Upper lobe of right lung (tissue), 1 donor: ENCODE measurements around the gene XKR8. TPM values are rescaled to one million over a fixed set of nuclear protein-coding genes. Genes with fewer than 3 reads are reported as not detected.
A peak's percentile ranks its signal among the peaks of the same experiment; 100 is the strongest.

Experiments
- ATAC-seq: fragments of 200-7000 bp; cut with Tn5 transposase; one replicate; pipeline ENCODE4 v1.9.1; 2020; ENCODE audit warnings: mild to moderate bottlenecking, moderate library complexity
- DNase-seq: peaks from one replicate; pipeline ENCODE4 v3.0.0-alpha.2; 2020
- H3K27ac ChIP-seq: fragments of 200-600 bp; one replicate; pipeline ENCODE4 v1.8.0; 2022
- H3K27me3 ChIP-seq: fragments of 200-600 bp; one replicate; pipeline ENCODE4 v1.8.0; 2022; ENCODE audit warnings: mild to moderate bottlenecking
- H3K36me3 ChIP-seq: fragments of 200-600 bp; one replicate; pipeline ENCODE4 v1.8.0; 2022
- H3K4me1 ChIP-seq: fragments of 200-600 bp; one replicate; pipeline ENCODE4 v1.8.0; 2022
- H3K4me3 ChIP-seq: fragments of 200-600 bp; one replicate; pipeline ENCODE4 v1.8.0; 2022; ENCODE audit warnings: mild to moderate bottlenecking
- H3K9me3 ChIP-seq: fragments of 200-600 bp; one replicate; pipeline ENCODE4 v1.8.0; 2022
- intact Hi-C: fragments of 100-400 bp; cut with DNase I; formaldehyde crosslinking; loops from one replicate; pipeline ENCODE4 v1.11.0; 2022
- total RNA-seq: library from RNA; stranded (reverse); fragmentation: NEBNext Ultra II Directional; extraction: Animal tissue kit (Norgen Biotek cat#: 25700); gene quantifications from one replicate; pipeline ENCODE4 v1.2.1, GENCODE V29; 2021
- TF ChIP-seq, protein P1 (sequence below): fragments of 200-600 bp; IDR thresholded peaks from one replicate; pipeline ENCODE4 v1.8.0; 2022; ENCODE audit warnings: antibody characterized with exemption
- donor health status: DM: no; HTN: yes; CAD: no; lungs with severe emphysema.

The XKR8 gene
- total RNA-seq, 1 donor from 2014 or later, result 8.7 TPM

- H3K36me3 ChIP-seq, result no peaks in the 10 kb centered on the region
- no peak overlapping the region for H3K27ac ChIP-seq
- no peak overlapping the region for H3K4me3 ChIP-seq
- ATAC-seq (no peak), DNase-seq (no peak)
- H3K4me1 ChIP-seq, result peaks cover 3% of the 10 kb centered on the region
- no peaks in the 10 kb centered on the region for H3K27me3 ChIP-seq
- TF ChIP-seq, protein P1, sequence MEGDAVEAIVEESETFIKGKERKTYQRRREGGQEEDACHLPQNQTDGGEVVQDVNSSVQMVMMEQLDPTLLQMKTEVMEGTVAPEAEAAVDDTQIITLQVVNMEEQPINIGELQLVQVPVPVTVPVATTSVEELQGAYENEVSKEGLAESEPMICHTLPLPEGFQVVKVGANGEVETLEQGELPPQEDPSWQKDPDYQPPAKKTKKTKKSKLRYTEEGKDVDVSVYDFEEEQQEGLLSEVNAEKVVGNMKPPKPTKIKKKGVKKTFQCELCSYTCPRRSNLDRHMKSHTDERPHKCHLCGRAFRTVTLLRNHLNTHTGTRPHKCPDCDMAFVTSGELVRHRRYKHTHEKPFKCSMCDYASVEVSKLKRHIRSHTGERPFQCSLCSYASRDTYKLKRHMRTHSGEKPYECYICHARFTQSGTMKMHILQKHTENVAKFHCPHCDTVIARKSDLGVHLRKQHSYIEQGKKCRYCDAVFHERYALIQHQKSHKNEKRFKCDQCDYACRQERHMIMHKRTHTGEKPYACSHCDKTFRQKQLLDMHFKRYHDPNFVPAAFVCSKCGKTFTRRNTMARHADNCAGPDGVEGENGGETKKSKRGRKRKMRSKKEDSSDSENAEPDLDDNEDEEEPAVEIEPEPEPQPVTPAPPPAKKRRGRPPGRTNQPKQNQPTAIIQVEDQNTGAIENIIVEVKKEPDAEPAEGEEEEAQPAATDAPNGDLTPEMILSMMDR, result no peak
- no peaks in the 10 kb centered on the region for H3K9me3 ChIP-seq
- intact Hi-C loops, result no loop called here
Observed at GRCh38 chr1:27931184-27931583, 28.6 kb upstream of the XKR8 start.

DNA sequence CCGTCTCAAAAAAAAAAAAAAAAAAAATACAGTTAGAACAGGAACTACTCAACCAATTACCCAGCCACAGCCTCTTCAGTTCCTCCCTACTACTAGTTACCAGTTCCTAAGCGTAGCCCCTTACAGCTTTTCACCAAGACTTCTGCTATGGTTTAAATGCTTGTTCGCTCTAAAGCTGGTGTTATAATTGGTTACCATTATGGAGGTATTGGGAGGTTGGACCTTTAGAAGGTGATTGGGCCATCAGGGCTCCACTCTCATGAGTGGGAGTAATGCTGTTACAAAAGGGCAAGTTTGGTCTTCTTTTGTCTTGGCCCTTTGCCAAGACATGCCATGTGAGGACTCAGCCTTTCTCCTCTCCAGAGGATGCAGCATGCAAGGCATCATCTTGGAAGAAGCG, 28.0 kb upstream of the XKR8 start:
- intact Hi-C loops, result no loop called here
- Histone ChIP-seq H3K9me3 (no peaks in the 10 kb centered on the region), H3K27ac (no peak overlapping the region), H3K27me3 (no peaks in the 10 kb centered on the region), H3K36me3 (no peaks in the 10 kb centered on the region), H3K4me3 (no peak overlapping the region), H3K4me1 (peaks cover 3% of the 10 kb centered on the region)
- ATAC-seq (peak; percentile 31), DNase-seq (no peak)
- TF ChIP-seq, protein P1, result no peak

DNA sequence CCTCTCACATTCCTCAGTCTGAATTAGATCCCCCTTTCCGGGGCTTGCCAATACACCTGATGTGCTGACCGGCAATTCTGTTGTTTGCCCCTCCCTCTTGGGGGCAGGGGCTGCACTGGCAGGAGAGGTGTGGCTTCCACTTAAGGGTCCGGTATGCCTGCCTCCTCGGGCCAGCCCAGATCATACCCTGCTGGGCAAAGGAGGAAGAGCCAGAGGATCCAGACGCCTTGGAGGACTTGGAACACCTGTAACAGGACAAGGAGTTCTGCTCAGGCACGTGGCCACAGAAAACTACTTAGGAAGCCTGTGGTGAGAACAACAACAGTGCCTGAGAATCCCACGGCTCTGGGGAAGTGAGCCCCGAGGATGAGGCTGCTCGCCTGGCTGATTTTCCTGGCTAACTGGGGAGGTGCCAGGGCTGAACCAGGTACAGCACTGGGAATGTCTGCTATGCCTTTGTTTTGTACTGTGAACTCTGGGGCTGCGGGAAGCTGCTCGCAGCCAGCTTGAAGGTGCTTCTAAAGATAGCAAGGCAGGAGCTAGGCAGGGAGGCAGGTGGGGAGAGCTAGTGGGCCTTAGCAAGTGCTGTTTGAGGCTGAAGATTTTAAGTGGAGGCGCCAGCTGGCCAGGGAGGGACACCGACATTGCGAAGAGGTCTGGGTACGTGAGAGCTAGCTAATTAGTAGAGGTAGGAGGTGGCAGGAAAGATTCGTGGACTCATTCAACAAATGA, 24.8 kb upstream of the XKR8 start, which contains the start of gene SMPDL3B:
SMPDL3B (plus strand) TSS at position 183 of the 732 bp plus-strand sequence; CDS start at position 367, 184 bp downstream.
- DNase-seq, result peak; percentile 88
- peak; percentile 97 for ATAC-seq
- TF ChIP-seq, protein P1, result peak; percentile 20

GRCh38 chr1:27935721-27936120, 24.1 kb upstream of the XKR8 start:
- peaks cover 3% of the 10 kb centered on the region for H3K4me1 ChIP-seq

More for the DNA sequence above, 24.8 kb upstream of the XKR8 start, which contains the start of gene SMPDL3B:
- H3K4me3 ChIP-seq, result peak within 1 kb of the TSS; percentile 42
- H3K4me1 ChIP-seq, result peaks cover 3% of the 10 kb centered on the region
- intact Hi-C loops, result no loop called here
- H3K27me3 ChIP-seq, result no peaks in the 10 kb centered on the region
- peak within 1 kb of the TSS; percentile 78 for H3K27ac ChIP-seq
- H3K36me3 ChIP-seq, result no peaks in the 10 kb centered on the region
- no peaks in the 10 kb centered on the region for H3K9me3 ChIP-seq

DNA sequence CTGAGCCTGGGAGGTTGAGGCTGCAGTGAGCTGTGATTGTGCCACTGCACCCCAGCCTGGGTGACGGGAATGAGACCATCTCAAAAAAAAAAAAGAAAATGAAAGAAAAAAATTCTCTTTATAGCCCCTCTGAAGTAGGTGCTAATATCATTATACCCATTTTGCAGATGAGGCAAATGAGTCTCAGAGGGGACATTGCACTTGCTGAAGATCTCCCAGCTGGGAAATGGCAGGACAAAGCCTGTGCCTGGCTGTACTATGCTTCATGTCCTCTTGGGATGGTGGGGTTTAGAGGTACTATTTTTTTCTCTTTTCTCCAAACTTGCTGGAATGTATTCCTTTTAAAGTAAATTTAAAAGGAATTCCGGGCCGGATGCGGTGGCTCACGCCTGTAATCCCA, 23.4 kb upstream of the XKR8 start:
- no peak overlapping the region for H3K27ac ChIP-seq
- DNase-seq (no peak), ATAC-seq (no peak)
- TF ChIP-seq, protein P1, result no peak
- H3K27me3 ChIP-seq, result no peaks in the 10 kb centered on the region
- H3K9me3 ChIP-seq, result no peaks in the 10 kb centered on the region
- H3K4me1 ChIP-seq, result peaks cover 3% of the 10 kb centered on the region
- peak overlapping the region; percentile 42 for H3K4me3 ChIP-seq
- H3K36me3 ChIP-seq, result no peaks in the 10 kb centered on the region
- intact Hi-C loops, result no loop called here

More at GRCh38 chr1:27935721-27936120, 24.1 kb upstream of the XKR8 start:
- no peaks in the 10 kb centered on the region for H3K36me3 ChIP-seq
- ATAC-seq (no peak), DNase-seq (no peak)
- H3K27ac ChIP-seq, result peak overlapping the region; percentile 78
- intact Hi-C loops, result no loop called here
- TF ChIP-seq, protein P1, result no peak
- H3K9me3 ChIP-seq, result no peaks in the 10 kb centered on the region
- no peaks in the 10 kb centered on the region for H3K27me3 ChIP-seq
- H3K4me3 ChIP-seq, result peak overlapping the region; percentile 42
